ENCODE results near the gene BACE1.

BACE1 gene

GRCh38 chr11:117289795-117290194 lies 26.3 kb downstream of the BACE1 start:
- Histone ChIP-seq H2BK5ac (ENCODE audit: low read length) (no peak overlapping the region), H3K9me3 (replicated peaks in 1 of 2; ENCODE audit: control insufficient read depth in 2 of 2, insufficient read depth in 1 of 2, low read depth in 1 of 2, low read length in 2 of 2) (no peaks in the 10 kb centered on the region), H4K8ac (ENCODE audit: low read depth, low read length) (no peak overlapping the region), H2AK5ac (ENCODE audit: low read depth, low read length) (no peak overlapping the region), H2BK15ac (ENCODE audit: low read length) (no peak overlapping the region), H3K4me1 (ENCODE audit: control insufficient read depth in 2 of 2, insufficient read depth in 1 of 2, low read depth in 1 of 2, low read length in 2 of 2) (no peaks in the 10 kb centered on the region), H4K91ac (ENCODE audit: low read depth, low read length, poor library complexity) (no peak overlapping the region), H3K14ac (ENCODE audit: low read length) (no peak overlapping the region), H2BK120ac (ENCODE audit: low read depth, low read length) (no peak overlapping the region), H2AFZ (ENCODE audit: low read length) (no peak overlapping the region), H3K36me3 (replicated peaks in 1 of 2; ENCODE audit: control insufficient read depth in 2 of 2, insufficient read depth in 2 of 2, low read length in 2 of 2) (peaks cover 39 to 89% of the 10 kb centered on the region in 2 donors), H3K79me1 (ENCODE audit: low read depth, low read length) (no peaks in the 10 kb centered on the region), H3K27ac (replicated peaks; ENCODE audit: low read length) (no peak overlapping the region), H3K4ac (ENCODE audit: low read length) (no peak overlapping the region), H3K4me3 (ENCODE audit: low read length in 2 of 2) (no peak overlapping the region), H3K4me2 (ENCODE audit: insufficient read depth, low read length, poor library complexity, severe bottlenecking) (no peak overlapping the region), H3K18ac (ENCODE audit: low read length) (no peak overlapping the region), H3K23ac (ENCODE audit: low read depth, low read length, poor library complexity) (no peak overlapping the region), H3K9ac (ENCODE audit: low read depth, low read length, poor library complexity) (no peak overlapping the region), H3K27me3 (ENCODE audit: control insufficient read depth in 3 of 3, insufficient read depth in 3 of 3, low read depth in 1 of 3, low read length in 3 of 3) (no peaks in the 10 kb centered on the region), H2BK12ac (ENCODE audit: low read length) (no peak overlapping the region)
- DNase-seq (ENCODE audit: low spot score) = no peak
- no CpG with 5 or more reads among the region's 1 CpG for WGBS, 2 donors (ENCODE audit: extremely low coverage in 2 of 2, insufficient read length in 2 of 2, insufficient replicate concordance in 1 of 2)

- H4K8ac ChIP-seq (ENCODE audit: low read depth, low read length) = no peak overlapping the region
- no peak overlapping the region for H3K4ac ChIP-seq (ENCODE audit: low read length)
- no peak overlapping the region for H3K4me3 ChIP-seq (ENCODE audit: low read length in 2 of 2)
- no peaks in the 10 kb centered on the region for H3K9me3 ChIP-seq (replicated peaks in 1 of 2; ENCODE audit: control insufficient read depth in 2 of 2, insufficient read depth in 1 of 2, low read depth in 1 of 2, low read length in 2 of 2)
- DNase-seq (ENCODE audit: low spot score) = no peak
- no peak overlapping the region for H4K91ac ChIP-seq (ENCODE audit: low read depth, low read length, poor library complexity)
- no peak overlapping the region for H2AFZ ChIP-seq (ENCODE audit: low read length)
- no peak overlapping the region for H2BK5ac ChIP-seq (ENCODE audit: low read length)
- no peaks in the 10 kb centered on the region for H3K27me3 ChIP-seq (ENCODE audit: control insufficient read depth in 3 of 3, insufficient read depth in 3 of 3, low read depth in 1 of 3, low read length in 3 of 3)
- H3K36me3 ChIP-seq (replicated peaks in 1 of 2; ENCODE audit: control insufficient read depth in 2 of 2, insufficient read depth in 2 of 2, low read length in 2 of 2) = peaks cover 43 to 95% of the 10 kb centered on the region in 2 donors
- H3K9ac ChIP-seq (ENCODE audit: low read depth, low read length, poor library complexity) = no peak overlapping the region
- no CpG with 5 or more reads among the region's 3 CpGs for WGBS, 2 donors (ENCODE audit: extremely low coverage in 2 of 2, insufficient read length in 2 of 2, insufficient replicate concordance in 1 of 2)
- no peak overlapping the region for H2BK120ac ChIP-seq (ENCODE audit: low read depth, low read length)
- no peaks in the 10 kb centered on the region for H3K4me1 ChIP-seq (ENCODE audit: control insufficient read depth in 2 of 2, insufficient read depth in 1 of 2, low read depth in 1 of 2, low read length in 2 of 2)
- H2AK5ac ChIP-seq (ENCODE audit: low read depth, low read length) = no peak overlapping the region
- no peak overlapping the region for H3K23ac ChIP-seq (ENCODE audit: low read depth, low read length, poor library complexity)
- no peak overlapping the region for H2BK15ac ChIP-seq (ENCODE audit: low read length)
- H3K18ac ChIP-seq (ENCODE audit: low read length) = no peak overlapping the region
- H3K79me1 ChIP-seq (ENCODE audit: low read depth, low read length) = peaks cover under 1% of the 10 kb centered on the region
- no peak overlapping the region for H3K4me2 ChIP-seq (ENCODE audit: insufficient read depth, low read length, poor library complexity, severe bottlenecking)
- no peak overlapping the region for H2BK12ac ChIP-seq (ENCODE audit: low read length)
- no peak overlapping the region for H3K27ac ChIP-seq (replicated peaks; ENCODE audit: low read length)
- no peak overlapping the region for H3K14ac ChIP-seq (ENCODE audit: low read length)
Measured at GRCh38 chr11:117287668-117288067, 28.4 kb downstream of the BACE1 start.

DNA sequence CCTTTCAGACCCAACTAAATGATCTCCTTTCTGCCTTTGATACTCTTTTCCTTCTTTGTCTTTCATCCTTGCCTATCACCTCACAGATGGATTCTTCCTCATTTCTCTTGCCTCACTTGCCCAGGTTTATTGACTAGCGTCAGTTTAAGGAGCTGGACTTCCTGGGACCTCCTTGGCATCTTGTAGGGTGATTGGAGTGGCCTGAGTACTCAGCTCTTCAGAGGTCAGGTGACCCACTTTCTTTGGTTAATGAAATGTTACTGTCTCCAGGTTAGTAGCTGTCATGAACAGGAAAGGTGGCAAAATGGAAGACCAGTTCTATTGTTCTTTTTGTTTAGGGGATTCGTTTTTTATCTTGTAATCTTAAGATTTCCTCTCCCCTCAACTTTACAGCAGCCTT lies 29.5 kb downstream of the BACE1 start:
- no peak overlapping the region for H4K91ac ChIP-seq (ENCODE audit: low read depth, low read length, poor library complexity)

DNA sequence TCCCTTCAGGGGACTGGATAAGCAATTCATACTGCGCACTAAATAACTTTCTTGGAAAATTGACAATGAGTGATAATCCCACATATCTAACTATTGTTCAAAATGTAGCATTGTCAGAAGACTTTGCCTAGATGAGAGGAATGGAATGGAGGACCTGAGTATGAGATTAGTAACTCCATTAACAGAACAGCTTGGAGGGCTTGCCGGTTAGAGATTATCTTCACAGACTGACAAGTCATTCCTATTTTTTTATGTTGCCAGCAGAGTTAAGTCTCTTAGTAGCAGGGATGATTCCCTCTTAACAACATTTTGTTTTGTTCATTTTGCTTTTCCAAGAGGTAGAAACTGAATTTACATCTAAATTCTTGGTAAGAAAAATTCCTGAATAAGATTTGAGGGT lies 32.0 kb downstream of the BACE1 start:
- H3K14ac ChIP-seq (ENCODE audit: low read length) = no peak overlapping the region
- H2BK15ac ChIP-seq (ENCODE audit: low read length) = no peak overlapping the region
- no peak overlapping the region for H3K4me3 ChIP-seq (ENCODE audit: low read length in 2 of 2)
- H2AFZ ChIP-seq (ENCODE audit: low read length) = no peak overlapping the region
- no peak overlapping the region for H2BK120ac ChIP-seq (ENCODE audit: low read depth, low read length)
- peaks cover 2% of the 10 kb centered on the region for H3K79me1 ChIP-seq (ENCODE audit: low read depth, low read length)
- H3K4ac ChIP-seq (ENCODE audit: low read length) = no peak overlapping the region
- no peaks in the 10 kb centered on the region for H3K27me3 ChIP-seq (ENCODE audit: control insufficient read depth in 3 of 3, insufficient read depth in 3 of 3, low read depth in 1 of 3, low read length in 3 of 3)
- no peak overlapping the region for H2AK5ac ChIP-seq (ENCODE audit: low read depth, low read length)
- H3K36me3 ChIP-seq (replicated peaks in 1 of 2; ENCODE audit: control insufficient read depth in 2 of 2, insufficient read depth in 2 of 2, low read length in 2 of 2) = peaks cover 36 to 96% of the 10 kb centered on the region in 2 donors
- no peak overlapping the region for H3K4me2 ChIP-seq (ENCODE audit: insufficient read depth, low read length, poor library complexity, severe bottlenecking)
- no peak for DNase-seq (ENCODE audit: low spot score)
- no peak overlapping the region for H2BK5ac ChIP-seq (ENCODE audit: low read length)
- no peak overlapping the region for H3K18ac ChIP-seq (ENCODE audit: low read length)
- H4K8ac ChIP-seq (ENCODE audit: low read depth, low read length) = no peak overlapping the region
- H3K9ac ChIP-seq (ENCODE audit: low read depth, low read length, poor library complexity) = no peak overlapping the region
- no peak overlapping the region for H3K27ac ChIP-seq (replicated peaks; ENCODE audit: low read length)
- H2BK12ac ChIP-seq (ENCODE audit: low read length) = no peak overlapping the region
- no CpG with 5 or more reads among the region's 2 CpGs for WGBS, 2 donors (ENCODE audit: extremely low coverage in 2 of 2, insufficient read length in 2 of 2, insufficient replicate concordance in 1 of 2)
- no peak overlapping the region for H3K23ac ChIP-seq (ENCODE audit: low read depth, low read length, poor library complexity)
- H4K91ac ChIP-seq (ENCODE audit: low read depth, low read length, poor library complexity) = no peak overlapping the region
- H3K4me1 ChIP-seq (ENCODE audit: control insufficient read depth in 2 of 2, insufficient read depth in 1 of 2, low read depth in 1 of 2, low read length in 2 of 2) = no peaks in the 10 kb centered on the region
- no peaks in the 10 kb centered on the region for H3K9me3 ChIP-seq (replicated peaks in 1 of 2; ENCODE audit: control insufficient read depth in 2 of 2, insufficient read depth in 1 of 2, low read depth in 1 of 2, low read length in 2 of 2)

More for the DNA sequence above, 29.5 kb downstream of the BACE1 start:
- Histone ChIP-seq H3K4me1 (ENCODE audit: control insufficient read depth in 2 of 2, insufficient read depth in 1 of 2, low read depth in 1 of 2, low read length in 2 of 2) (no peaks in the 10 kb centered on the region), H2AFZ (ENCODE audit: low read length) (no peak overlapping the region), H3K23ac (ENCODE audit: low read depth, low read length, poor library complexity) (no peak overlapping the region), H3K27me3 (ENCODE audit: control insufficient read depth in 3 of 3, insufficient read depth in 3 of 3, low read depth in 1 of 3, low read length in 3 of 3) (no peaks in the 10 kb centered on the region), H3K9me3 (replicated peaks in 1 of 2; ENCODE audit: control insufficient read depth in 2 of 2, insufficient read depth in 1 of 2, low read depth in 1 of 2, low read length in 2 of 2) (no peaks in the 10 kb centered on the region), H4K8ac (ENCODE audit: low read depth, low read length) (no peak overlapping the region), H3K4me3 (ENCODE audit: low read length in 2 of 2) (no peak overlapping the region), H2BK12ac (ENCODE audit: low read length) (no peak overlapping the region), H2BK15ac (ENCODE audit: low read length) (no peak overlapping the region), H3K9ac (ENCODE audit: low read depth, low read length, poor library complexity) (no peak overlapping the region), H3K14ac (ENCODE audit: low read length) (no peak overlapping the region), H3K36me3 (replicated peaks in 1 of 2; ENCODE audit: control insufficient read depth in 2 of 2, insufficient read depth in 2 of 2, low read length in 2 of 2) (peaks cover 50 to 99% of the 10 kb centered on the region in 2 donors), H2AK5ac (ENCODE audit: low read depth, low read length) (no peak overlapping the region), H3K79me1 (ENCODE audit: low read depth, low read length) (peaks cover 2% of the 10 kb centered on the region), H3K27ac (replicated peaks; ENCODE audit: low read length) (no peak overlapping the region), H3K4me2 (ENCODE audit: insufficient read depth, low read length, poor library complexity, severe bottlenecking) (no peak overlapping the region), H3K18ac (ENCODE audit: low read length) (no peak overlapping the region), H3K4ac (ENCODE audit: low read length) (no peak overlapping the region), H2BK5ac (ENCODE audit: low read length) (no peak overlapping the region), H2BK120ac (ENCODE audit: low read depth, low read length) (no peak overlapping the region)
- WGBS, 2 donors (ENCODE audit: extremely low coverage in 2 of 2, insufficient read length in 2 of 2, insufficient replicate concordance in 1 of 2) = no CpG with 5 or more reads among the region's 2 CpGs
- DNase-seq (ENCODE audit: low spot score) = no peak
